ENCODE results near the gene SEMA4A. TPM values are rescaled to one million over a fixed set of nuclear protein-coding genes. Genes with fewer than 3 reads are reported as not detected.

Gene SEMA4A
- total and polyA plus RNA-seq, 8 donors = 2.6 to 7.0 (median 4.7) TPM

DNA sequence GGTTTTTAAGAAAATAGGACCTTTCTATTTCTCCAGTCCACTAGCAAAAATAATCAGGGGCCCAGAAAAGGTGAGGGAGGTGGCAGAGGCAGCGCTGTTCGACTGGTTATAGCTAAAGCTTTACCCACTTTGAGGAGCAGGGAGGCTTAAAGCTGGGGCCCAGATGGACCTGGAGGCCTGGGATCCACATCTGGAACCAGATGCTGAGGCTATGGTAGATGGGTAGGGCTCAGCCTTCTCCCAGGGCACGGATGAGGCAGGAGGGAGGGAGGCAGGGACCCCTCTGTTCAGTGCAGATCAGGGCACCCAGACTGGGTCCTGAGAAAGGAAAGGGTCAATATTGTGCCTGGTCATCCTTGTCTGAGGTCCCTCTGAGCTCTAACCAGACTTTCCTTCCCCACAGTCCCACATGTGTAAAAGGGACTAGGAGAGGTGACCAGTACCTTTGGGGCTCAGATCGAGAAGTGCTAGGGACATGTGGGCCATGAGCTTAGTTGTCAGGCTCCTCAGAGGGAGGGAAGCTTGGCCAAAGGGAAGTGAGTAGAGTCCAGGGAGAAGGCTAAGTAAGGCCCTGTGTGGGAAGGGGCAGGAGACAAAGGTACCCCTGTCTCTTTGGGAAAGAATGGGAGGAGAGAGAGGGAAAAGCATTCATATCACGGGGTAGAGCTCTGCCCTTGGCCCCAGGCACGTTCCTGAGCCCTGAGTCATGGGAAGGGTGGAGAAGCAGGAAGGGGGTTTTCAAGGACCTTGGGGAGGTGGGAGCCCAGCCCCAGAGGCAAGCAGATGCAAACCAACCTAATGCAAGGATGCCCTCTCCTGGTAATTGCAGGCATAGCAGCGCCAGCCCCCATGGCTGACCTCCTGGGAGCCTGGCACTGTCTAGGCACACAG lies 23.5 kb upstream of the SEMA4A start:
- intact Hi-C loops (cut with DNase I) = loop anchor here in 2 of 3 donors (2.0 to 10.0 kb wide), 2 partner anchors 33 to 45 kb away; partner anchors contain the start of gene MEX3A (in 1 of the 2)
- TF ChIP-seq, protein P1, sequence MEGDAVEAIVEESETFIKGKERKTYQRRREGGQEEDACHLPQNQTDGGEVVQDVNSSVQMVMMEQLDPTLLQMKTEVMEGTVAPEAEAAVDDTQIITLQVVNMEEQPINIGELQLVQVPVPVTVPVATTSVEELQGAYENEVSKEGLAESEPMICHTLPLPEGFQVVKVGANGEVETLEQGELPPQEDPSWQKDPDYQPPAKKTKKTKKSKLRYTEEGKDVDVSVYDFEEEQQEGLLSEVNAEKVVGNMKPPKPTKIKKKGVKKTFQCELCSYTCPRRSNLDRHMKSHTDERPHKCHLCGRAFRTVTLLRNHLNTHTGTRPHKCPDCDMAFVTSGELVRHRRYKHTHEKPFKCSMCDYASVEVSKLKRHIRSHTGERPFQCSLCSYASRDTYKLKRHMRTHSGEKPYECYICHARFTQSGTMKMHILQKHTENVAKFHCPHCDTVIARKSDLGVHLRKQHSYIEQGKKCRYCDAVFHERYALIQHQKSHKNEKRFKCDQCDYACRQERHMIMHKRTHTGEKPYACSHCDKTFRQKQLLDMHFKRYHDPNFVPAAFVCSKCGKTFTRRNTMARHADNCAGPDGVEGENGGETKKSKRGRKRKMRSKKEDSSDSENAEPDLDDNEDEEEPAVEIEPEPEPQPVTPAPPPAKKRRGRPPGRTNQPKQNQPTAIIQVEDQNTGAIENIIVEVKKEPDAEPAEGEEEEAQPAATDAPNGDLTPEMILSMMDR (IDR thresholded peaks at IDR 0.05) = peak; percentile 91 to 98 (median 96)
- Histone ChIP-seq H3K9me3 (no peaks in the 10 kb centered on the region), H3K4me1 (peaks cover 30 to 53% (median 33%) of the 10 kb centered on the region in 3 donors), H3K4me3 (no peak overlapping the region), H3K36me3 (peaks cover 6 to 40% (median 23%) of the 10 kb centered on the region in 3 donors), H3K27me3 (no peaks in the 10 kb centered on the region), H3K27ac (peak overlapping the region; percentile 64 to 92 (median 78))
- WGBS, 2 donors = 33 to 37% methylated on average over 7 of the region's 7 CpGs
- ATAC-seq (peak; percentile 80 to 88 (median 86)), FAIRE-seq (no peak), DNase-seq (peak; percentile 88 to 92 (median 90))

DNA sequence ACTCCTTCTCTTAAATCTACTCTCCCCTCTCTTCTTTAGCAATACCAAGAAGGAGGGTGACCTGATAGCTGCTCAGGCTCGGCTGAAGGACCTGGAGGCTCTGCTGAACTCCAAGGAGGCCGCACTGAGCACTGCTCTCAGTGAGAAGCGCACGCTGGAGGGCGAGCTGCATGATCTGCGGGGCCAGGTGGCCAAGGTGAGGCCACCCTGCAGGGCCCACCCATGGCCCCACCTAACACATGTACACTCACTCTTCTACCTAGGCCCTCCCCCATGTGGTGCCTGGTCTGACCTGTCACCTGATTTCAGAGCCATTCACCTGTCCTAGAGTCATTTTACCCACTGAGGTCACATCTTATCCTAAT lies 22.8 kb upstream of the SEMA4A start:
- Histone ChIP-seq H3K4me1 (peaks cover 26 to 46% (median 27%) of the 10 kb centered on the region in 3 donors), H3K27me3 (no peaks in the 10 kb centered on the region), H3K36me3 (peaks cover 10 to 47% (median 25%) of the 10 kb centered on the region in 3 donors), H3K4me3 (no peak overlapping the region), H3K27ac (peak overlapping the region in 3 of 4 donors; percentile 64 to 92 (median 74)), H3K9me3 (no peaks in the 10 kb centered on the region)
- FAIRE-seq (no peak), ATAC-seq (peak in 1 of 4 donors; percentile 1), DNase-seq (no peak)
- WGBS, 2 donors = 76 to 78% methylated on average over 6 of the region's 6 CpGs
- intact Hi-C loops (cut with DNase I) = loop anchor here in 2 of 3 donors (2.0 to 10.0 kb wide), 2 partner anchors 34 to 46 kb away; partner anchors contain the start of gene MEX3A (in 1 of the 2)
- TF ChIP-seq, protein P1 (IDR thresholded peaks at IDR 0.05) = peak in 1 of 4 donors; percentile 20

GRCh38 chr1:156134716-156135435 lies 18.5 kb upstream of the SEMA4A start:
- FAIRE-seq = no peak
- H3K27me3 ChIP-seq = no peaks in the 10 kb centered on the region
- peaks cover under 1 to 6% (median 3%) of the 10 kb centered on the region in 3 donors for H3K4me1 ChIP-seq
- peaks cover 16 to 85% (median 56%) of the 10 kb centered on the region in 3 donors for H3K36me3 ChIP-seq
- no peak for DNase-seq
- no peak for ATAC-seq
- H3K27ac ChIP-seq = no peak overlapping the region
- TF ChIP-seq, protein P1 (IDR thresholded peaks at IDR 0.05) = no peak
- H3K9me3 ChIP-seq = no peaks in the 10 kb centered on the region
- intact Hi-C loops (cut with DNase I) = loop anchor here in 2 of 3 donors (5.0 to 10.0 kb wide), 2 partner anchors 43 to 50 kb away; partner anchors contain the start of gene MEX3A (in 1 of the 2)
- WGBS, 2 donors = 94 to 95% methylated on average over 18 of the region's 18 CpGs
- H3K4me3 ChIP-seq = no peak overlapping the region

DNA sequence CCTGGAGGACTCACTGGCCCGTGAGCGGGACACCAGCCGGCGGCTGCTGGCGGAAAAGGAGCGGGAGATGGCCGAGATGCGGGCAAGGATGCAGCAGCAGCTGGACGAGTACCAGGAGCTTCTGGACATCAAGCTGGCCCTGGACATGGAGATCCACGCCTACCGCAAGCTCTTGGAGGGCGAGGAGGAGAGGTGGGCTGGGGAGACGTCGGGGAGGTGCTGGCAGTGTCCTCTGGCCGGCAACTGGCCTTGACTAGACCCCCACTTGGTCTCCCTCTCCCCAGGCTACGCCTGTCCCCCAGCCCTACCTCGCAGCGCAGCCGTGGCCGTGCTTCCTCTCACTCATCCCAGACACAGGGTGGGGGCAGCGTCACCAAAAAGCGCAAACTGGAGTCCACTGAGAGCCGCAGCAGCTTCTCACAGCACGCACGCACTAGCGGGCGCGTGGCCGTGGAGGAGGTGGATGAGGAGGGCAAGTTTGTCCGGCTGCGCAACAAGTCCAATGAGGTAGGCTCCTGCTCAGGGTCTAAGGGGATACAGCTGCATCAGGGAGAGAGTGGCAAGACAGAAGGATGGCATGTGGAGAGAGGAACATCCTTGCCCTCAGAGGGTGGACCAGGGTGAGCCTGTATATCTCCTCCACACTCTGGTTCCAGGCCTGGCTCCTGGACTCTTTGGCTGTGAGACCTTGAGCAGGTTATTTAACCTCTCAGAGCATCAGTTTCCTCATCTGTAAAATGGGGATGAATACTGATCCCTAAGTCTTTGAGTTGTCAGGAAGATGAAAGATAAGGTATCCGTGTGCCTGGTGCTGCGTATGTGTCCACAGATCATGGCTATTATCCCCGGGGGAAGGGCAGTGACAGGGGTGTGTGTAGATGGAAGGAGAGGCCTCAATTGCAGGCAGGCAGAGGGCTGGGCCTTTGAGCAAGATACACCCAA lies 17.2 kb upstream of the SEMA4A start:
- DNase-seq (no peak), ATAC-seq (no peak), FAIRE-seq (no peak)
- TF ChIP-seq, protein P1 (IDR thresholded peaks at IDR 0.05) = no peak
- no peaks in the 10 kb centered on the region for H3K27me3 ChIP-seq
- 94 to 95% methylated on average over 34 of the region's 34 CpGs for WGBS, 2 donors
- no peaks in the 10 kb centered on the region for H3K9me3 ChIP-seq
- H3K36me3 ChIP-seq = peaks cover 16 to 77% (median 55%) of the 10 kb centered on the region in 3 donors
- intact Hi-C loops (cut with DNase I) = loop anchor here in 2 of 3 donors (5.0 to 10.0 kb wide), 2 partner anchors 44 to 51 kb away; partner anchors contain the start of gene MEX3A (in 1 of the 2)
- H3K4me3 ChIP-seq = no peak overlapping the region
- no peaks in the 10 kb centered on the region for H3K4me1 ChIP-seq
- H3K27ac ChIP-seq = no peak overlapping the region
